Common myeloid progenitor, CD34-positive (primary cell): ENCODE measurements around the gene SDHC.

Experiments used
- CTCF ChIA-PET: fragments of 350-600 bp; sonication (Branson Sonifier 250); formaldehyde crosslinking; loops from one replicate; lab custom pipeline; 2021; ENCODE audit warnings: antibody characterized with exemption; lab: Charles Lee
- POLR2A ChIA-PET: fragments of 350-600 bp; sonication (Branson Sonifier 250); formaldehyde crosslinking; loops from one replicate; lab custom pipeline; 2021; ENCODE audit warnings: antibody characterized with exemption; lab: Charles Lee
- DNase-seq, 3 donors: peaks; one replicate each; pipeline versions ENCODE4 v3.0.0 to v3.0.0-alpha.2; 2013
- H3K27ac ChIP-seq, 2 experiments: 1 replicate in 1 of 2; 2 replicates in 1 of 2; pipeline ENCODE4 v1.7.0; 2013; ENCODE audit warnings: inconsistent platforms in 2 of 2, low read length in 2 of 2, mild to moderate bottlenecking in 2 of 2, low read depth in 1 of 2, moderate library complexity in 1 of 2; ENCODE audit not compliant: severe bottlenecking in 2 of 2, insufficient read depth in 1 of 2, poor library complexity in 1 of 2
- H3K27me3 ChIP-seq, 5 experiments: replicated peaks in 2 of 5; 1 replicate in 3 of 5; 2 replicates in 2 of 5; pipeline versions ENCODE4 v1.6.1 to v1.7.0; 2013; ENCODE audit warnings: low read length in 4 of 5, mild to moderate bottlenecking in 2 of 5, moderate library complexity in 2 of 5, inconsistent platforms in 1 of 5; ENCODE audit not compliant: insufficient read depth in 5 of 5, control insufficient read depth in 4 of 5
- H3K36me3 ChIP-seq, 4 experiments: 1 replicate in 2 of 4; 2 replicates in 2 of 4; pipeline versions ENCODE4 v1.6.1 to v1.7.0; 2013; ENCODE audit warnings: low read length in 3 of 4, control low read depth in 1 of 4, mild to moderate bottlenecking in 1 of 4; ENCODE audit not compliant: control insufficient read depth in 4 of 4, insufficient read depth in 4 of 4
- H3K4me1 ChIP-seq, 4 experiments: 1 replicate in 3 of 4; 2 replicates in 1 of 4; pipeline versions ENCODE4 v1.6.1 to v1.7.1; 2013; ENCODE audit warnings: low read length in 3 of 4, mild to moderate bottlenecking in 3 of 4, control low read depth in 1 of 4, inconsistent platforms in 1 of 4, moderate library complexity in 1 of 4; ENCODE audit not compliant: control insufficient read depth in 4 of 4, insufficient read depth in 4 of 4; ENCODE audit errors: control extremely low read depth in 1 of 4
- H3K4me3 ChIP-seq, 7 experiments: 1 replicate in 4 of 7; 2 replicates in 3 of 7; pipeline versions ENCODE4 v1.5.1 to v1.7.0; 2013; ENCODE audit warnings: mild to moderate bottlenecking in 7 of 7, low read length in 6 of 7, moderate library complexity in 6 of 7, inconsistent platforms in 2 of 7, low read depth in 2 of 7, control low read depth in 1 of 7; ENCODE audit not compliant: insufficient read depth in 4 of 7, control insufficient read depth in 1 of 7; ENCODE audit errors: extremely low read depth in 1 of 7
- H3K9me3 ChIP-seq, 5 experiments: 1 replicate in 4 of 5; 2 replicates in 1 of 5; pipeline versions ENCODE4 v1.6.1 to v1.7.1; 2013; ENCODE audit warnings: low read length in 4 of 5, mild to moderate bottlenecking in 2 of 5, inconsistent platforms in 1 of 5, low read depth in 1 of 5, moderate library complexity in 1 of 5; ENCODE audit not compliant: control insufficient read depth in 4 of 5, insufficient read depth in 2 of 5; ENCODE audit errors: control extremely low read depth in 1 of 5
- WGBS: methylation state at CpG from one replicate; pipeline ENCODE4 v1.1.5; 2013; ENCODE audit not compliant: insufficient coverage; 5-methylcytosine and 5-hydroxymethylcytosine counted together

Gene SDHC

DNA sequence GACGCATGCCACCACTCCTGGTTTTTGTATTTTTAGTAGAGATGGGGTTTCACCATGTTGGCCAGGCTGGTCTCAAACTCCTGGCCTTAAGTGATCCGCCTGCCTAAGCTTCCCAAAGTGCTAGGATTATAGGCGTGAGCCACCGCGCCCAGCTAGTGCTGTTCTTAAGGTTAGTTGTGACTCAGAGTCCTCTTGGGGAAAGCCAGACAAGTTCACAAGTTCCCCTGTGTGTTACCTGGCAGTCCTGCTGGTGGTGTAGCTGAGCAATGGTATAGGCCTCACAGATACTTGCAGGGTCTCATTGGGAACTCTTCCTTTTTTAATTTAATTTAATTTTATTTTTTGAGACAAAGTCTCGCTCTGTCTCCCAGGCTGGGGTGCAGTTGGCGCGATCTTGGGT lies 42.9 kb downstream of the SDHC start:
- H3K9me3 ChIP-seq, result no peaks in the 10 kb centered on the region
- ChIA-PET POLR2A (no interaction called here), CTCF (interaction anchor here (0.5 to 1.2 kb wide), 4 partner anchors 10 to 383 kb away, joined by 3 to 4 read pairs (median 3); partner anchors contain the start of gene CFAP126)
- H3K36me3 ChIP-seq, result peaks cover 4 to 17% (median 6%) of the 10 kb centered on the region in 4 experiments
- no peak overlapping the region for H3K4me3 ChIP-seq
- H3K27me3 ChIP-seq, result no peaks in the 10 kb centered on the region
- WGBS, result 100% methylated on average over 6 of the region's 8 CpGs
- no peak overlapping the region for H3K27ac ChIP-seq
- DNase-seq, result no peak
- H3K4me1 ChIP-seq, result peaks cover 0 to 14% (median 10%) of the 10 kb centered on the region in 4 experiments

DNA sequence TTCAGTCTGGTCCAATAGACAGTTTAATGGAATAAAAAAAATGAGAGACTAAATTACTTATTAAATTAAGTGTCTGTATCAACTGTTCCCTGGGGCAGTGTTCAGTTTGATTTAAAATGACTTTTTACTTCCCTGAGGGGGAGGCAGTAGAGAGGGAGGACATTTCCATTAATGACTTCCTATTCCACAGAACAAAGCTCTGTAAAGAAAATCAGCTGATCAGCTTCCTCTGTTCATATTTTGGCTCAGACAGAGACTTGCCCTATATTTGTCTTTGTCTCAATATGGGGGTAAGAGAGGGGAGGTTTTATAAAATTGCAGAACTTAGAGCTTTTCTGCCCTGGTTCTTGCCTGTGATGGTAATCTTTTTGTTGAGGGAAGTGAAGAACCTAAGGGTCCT lies 45.1 kb downstream of the SDHC start:
- no peaks in the 10 kb centered on the region for H3K27me3 ChIP-seq
- peaks cover 0 to 23% (median 13%) of the 10 kb centered on the region in 4 experiments for H3K36me3 ChIP-seq
- no peaks in the 10 kb centered on the region for H3K9me3 ChIP-seq
- no peak overlapping the region for H3K4me3 ChIP-seq
- peak overlapping the region in 1 of 2 experiments; percentile 43 for H3K27ac ChIP-seq
- ChIA-PET CTCF (interaction anchor here (0.8 to 1.8 kb wide), 3 partner anchors 8 to 151 kb away, joined by 3 to 7 read pairs (median 7); partner anchors contain the start of gene CFAP126), POLR2A (no interaction called here)
- peak; percentile 34 to 75 (median 55) for DNase-seq
- peaks cover 0 to 13% (median 10%) of the 10 kb centered on the region in 4 experiments for H3K4me1 ChIP-seq

DNA sequence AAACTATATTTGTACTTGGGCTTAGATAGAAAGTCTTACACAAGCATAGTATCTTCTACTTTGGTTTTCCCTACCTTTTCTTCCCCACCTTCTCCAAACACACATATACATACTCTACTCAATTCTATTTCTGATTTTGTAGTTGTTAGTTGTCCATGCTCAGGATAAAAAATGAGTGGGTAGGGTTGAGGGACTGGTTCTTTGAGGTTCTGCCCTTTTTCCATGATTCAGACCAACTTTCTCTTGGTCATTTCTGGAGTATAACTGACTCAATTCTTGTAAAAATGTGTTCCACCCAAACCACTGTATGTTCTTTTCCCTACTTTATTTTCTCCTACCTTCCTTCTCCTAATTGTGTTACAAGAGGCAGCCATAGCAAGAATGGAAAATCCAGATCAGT lies 50.2 kb downstream of the SDHC start:
- no peak overlapping the region for H3K27ac ChIP-seq
- POLR2A ChIA-PET, result no interaction called here
- no peak for DNase-seq
- no peaks in the 10 kb centered on the region for H3K9me3 ChIP-seq
- H3K4me3 ChIP-seq, result no peak overlapping the region
- peaks cover 0 to 31% (median 12%) of the 10 kb centered on the region in 4 experiments for H3K36me3 ChIP-seq
- CTCF ChIA-PET, result no interaction called here
- no peaks in the 10 kb centered on the region for H3K27me3 ChIP-seq
- H3K4me1 ChIP-seq, result peaks cover 1 to 15% (median 8%) of the 10 kb centered on the region in 4 experiments

DNA sequence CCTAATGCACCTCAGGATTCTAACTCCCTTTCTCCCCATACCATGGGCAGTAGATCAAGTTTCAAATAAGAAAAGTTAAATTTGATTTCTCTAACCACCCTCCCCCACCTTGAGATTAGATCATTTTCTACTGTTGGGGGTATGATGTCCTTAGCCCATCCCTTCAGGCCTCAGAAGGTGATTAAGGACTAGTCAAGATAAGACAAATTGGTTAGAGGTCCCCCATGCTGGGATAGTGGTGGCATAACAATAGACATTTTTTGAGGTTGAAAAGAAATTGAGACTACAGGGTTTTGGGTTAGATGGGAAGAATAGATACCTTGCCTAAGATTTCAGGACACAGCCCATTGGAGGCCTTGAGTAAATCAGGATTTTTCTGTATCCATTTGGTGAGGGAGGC lies 51.0 kb downstream of the SDHC start:
- ChIA-PET CTCF (no interaction called here), POLR2A (no interaction called here)
- Histone ChIP-seq H3K27ac (peak overlapping the region in 1 of 2 experiments; percentile 20), H3K9me3 (no peaks in the 10 kb centered on the region), H3K4me3 (no peak overlapping the region), H3K27me3 (no peaks in the 10 kb centered on the region), H3K36me3 (peaks cover 0 to 31% (median 12%) of the 10 kb centered on the region in 4 experiments), H3K4me1 (peaks cover 0 to 8% (median 2%) of the 10 kb centered on the region in 4 experiments)
- no peak for DNase-seq

DNA sequence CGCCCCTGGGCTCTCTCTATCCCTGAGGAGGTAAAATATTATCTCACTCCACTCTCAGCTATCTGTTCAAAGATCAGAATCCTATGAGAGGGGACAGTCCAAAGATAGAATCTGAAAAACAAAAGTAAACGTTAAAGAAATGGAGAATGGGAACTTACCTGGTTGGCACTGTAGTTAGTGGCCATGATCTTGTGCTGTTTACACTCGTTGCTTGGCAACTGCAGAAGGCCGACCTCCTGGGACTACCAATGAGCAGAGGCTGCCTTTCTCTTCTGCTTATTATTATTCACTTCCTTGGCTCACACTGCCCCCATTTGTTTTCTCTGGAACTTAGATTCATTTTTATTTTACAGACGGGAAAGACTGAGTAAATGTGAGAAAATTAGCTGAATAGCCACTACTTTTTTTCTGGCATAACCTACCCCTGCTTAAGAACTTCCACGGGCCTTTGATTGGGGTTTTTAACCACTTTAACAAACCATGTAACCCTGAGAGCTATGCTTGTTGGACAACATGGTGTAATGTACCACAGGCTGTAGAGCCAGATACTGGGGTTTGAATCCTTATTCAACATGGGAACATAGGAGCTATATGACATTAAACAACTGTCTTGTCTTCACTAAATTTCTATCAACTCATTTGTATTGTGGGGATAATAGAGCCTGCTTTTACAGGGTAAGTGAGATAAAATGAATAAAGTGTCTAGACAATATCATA lies 53.7 kb downstream of the SDHC start, which contains the start of gene CFAP126:
Gene CFAP126 (minus strand): TSS at position 193 of the 717 bp plus-strand sequence. CDS start 8 bp downstream, at position 185.
- DNase-seq, result peak; percentile 92 to 95 (median 94)
- no peaks in the 10 kb centered on the region for H3K9me3 ChIP-seq
- H3K36me3 ChIP-seq, result peaks cover 0 to 31% (median 12%) of the 10 kb centered on the region in 4 experiments
- POLR2A ChIA-PET, result no interaction called here
- H3K27me3 ChIP-seq, result no peaks in the 10 kb centered on the region
- H3K27ac ChIP-seq, result peak within 1 kb of the TSS; percentile 81 to 94
- peak within 1 kb of the TSS in 3 of 7 experiments; percentile 23 to 51 (median 41) for H3K4me3 ChIP-seq
- CTCF ChIA-PET, result interaction anchor here (0.7 to 3.3 kb wide), 25 partner anchors 9 to 230 kb away, joined by 3 to 26 read pairs (median 5); partner anchors contain the start of genes APOA2, NDUFS2, PPOX and SDHC
- H3K4me1 ChIP-seq, result peaks cover 0 to 8% (median 2%) of the 10 kb centered on the region in 4 experiments
- 10% methylated on average over 2 of the region's 6 CpGs for WGBS

DNA sequence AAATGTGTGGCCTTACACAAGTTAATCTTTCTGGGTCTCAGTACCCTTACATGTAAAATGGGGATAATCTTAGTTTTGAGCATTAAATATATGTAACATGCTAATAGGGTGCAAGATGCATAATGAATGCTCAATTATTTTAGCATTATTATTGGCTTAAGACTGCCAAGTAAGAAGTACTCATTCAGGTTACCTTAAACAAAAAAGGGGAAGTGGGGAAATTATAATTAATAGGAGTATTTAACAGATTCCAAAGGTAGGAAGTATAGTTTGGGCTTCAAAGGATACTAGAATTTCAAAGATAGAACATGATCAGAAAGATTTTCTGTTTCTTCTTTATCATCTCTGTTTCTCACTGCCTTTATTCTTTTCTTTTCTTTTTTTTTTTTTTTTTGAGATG lies 59.3 kb downstream of the SDHC start:
- ChIA-PET CTCF (interaction anchor here (0.6 to 3.9 kb wide), 14 partner anchors 8 to 276 kb away, joined by 3 to 40 read pairs (median 6); partner anchors contain the start of genes PPOX and TOMM40L), POLR2A (no interaction called here)
- Histone ChIP-seq H3K27me3 (no peaks in the 10 kb centered on the region), H3K4me1 (peaks cover 0 to 4% (median 0%) of the 10 kb centered on the region in 4 experiments), H3K4me3 (no peak overlapping the region), H3K9me3 (no peaks in the 10 kb centered on the region), H3K27ac (no peak overlapping the region), H3K36me3 (no peaks in the 10 kb centered on the region)
- no peak for DNase-seq

DNA sequence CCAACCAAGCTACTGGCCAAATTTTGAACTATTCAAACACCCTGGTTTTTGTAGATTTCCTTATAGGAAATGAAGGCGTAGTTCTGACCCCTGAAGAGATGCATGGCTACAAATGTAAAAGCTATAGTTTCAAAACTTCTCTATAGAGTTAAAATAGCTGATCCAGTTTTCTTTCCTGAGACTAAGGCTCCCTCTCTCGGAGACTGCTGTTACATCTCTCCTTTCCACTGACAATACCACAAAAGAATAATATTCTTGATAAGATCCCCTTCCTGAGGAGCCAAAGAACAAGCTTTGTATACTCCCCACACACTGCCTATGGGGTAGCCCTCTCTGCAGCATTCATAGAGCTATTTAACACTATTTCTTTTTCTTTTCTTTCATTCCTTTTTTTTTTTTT lies 60.2 kb downstream of the SDHC start:
- Histone ChIP-seq H3K36me3 (no peaks in the 10 kb centered on the region), H3K27ac (no peak overlapping the region), H3K4me3 (no peak overlapping the region), H3K4me1 (peaks cover 0 to 4% (median 0%) of the 10 kb centered on the region in 4 experiments), H3K27me3 (no peaks in the 10 kb centered on the region), H3K9me3 (no peaks in the 10 kb centered on the region)
- DNase-seq, result peak; percentile 33 to 51 (median 49)
- ChIA-PET CTCF (interaction anchor here (0.9 to 3.9 kb wide), 24 partner anchors 8 to 209 kb away, joined by 3 to 40 read pairs (median 6); partner anchors contain the start of genes APOA2, PPOX, SDHC and TOMM40L), POLR2A (no interaction called here)
- WGBS, result 44% methylated on average over 1 of the region's 2 CpGs
